ENCODE data around the gene BRWD1. TPM values are rescaled to one million over a fixed set of nuclear protein-coding genes. Genes with fewer than 3 reads are reported as not detected.
"Not testable (repeated sequence)": the region's sequence is repeated elsewhere in the genome, so short reads cannot be mapped to it uniquely, and the experiment has no call there.

BRWD1 gene
- total RNA-seq, 4 donors from 2014 or later: 65.3 to 99.4 (median 87.7) TPM

DNA sequence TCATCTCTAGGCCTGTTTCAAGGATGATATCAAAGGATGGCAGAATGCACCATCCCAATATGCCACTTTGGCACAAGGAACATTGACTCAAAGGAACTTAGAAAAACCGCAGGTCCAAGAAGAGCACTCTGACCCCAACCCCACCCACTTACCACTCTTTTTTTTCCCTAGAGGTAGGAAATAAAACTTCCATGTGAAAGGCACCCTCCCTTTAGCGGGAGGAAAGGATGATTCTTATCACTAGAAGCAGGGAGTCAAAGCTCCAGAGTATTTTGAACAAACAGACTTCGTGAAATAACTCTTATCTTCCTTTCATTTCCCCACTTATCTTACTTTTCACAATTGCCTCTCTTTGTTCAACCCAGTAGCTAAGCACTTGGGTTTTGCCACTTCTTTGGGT is 152.4 kb downstream of the BRWD1 start:
- H3K27ac ChIP-seq: no peak overlapping the region
- no peaks in the 10 kb centered on the region for H3K36me3 ChIP-seq
- H3K4me1 ChIP-seq: no peaks in the 10 kb centered on the region
- H3K4me3 ChIP-seq: no peak overlapping the region
- 54% methylated on average over 3 of the region's 3 CpGs for WGBS, 2 donors
- TF ChIP-seq POLR2A (IDR thresholded peaks at IDR 0.05) (no peak), EP300 (IDR thresholded peaks at IDR 0.05) (no peak)
- TF ChIP-seq, protein P1, sequence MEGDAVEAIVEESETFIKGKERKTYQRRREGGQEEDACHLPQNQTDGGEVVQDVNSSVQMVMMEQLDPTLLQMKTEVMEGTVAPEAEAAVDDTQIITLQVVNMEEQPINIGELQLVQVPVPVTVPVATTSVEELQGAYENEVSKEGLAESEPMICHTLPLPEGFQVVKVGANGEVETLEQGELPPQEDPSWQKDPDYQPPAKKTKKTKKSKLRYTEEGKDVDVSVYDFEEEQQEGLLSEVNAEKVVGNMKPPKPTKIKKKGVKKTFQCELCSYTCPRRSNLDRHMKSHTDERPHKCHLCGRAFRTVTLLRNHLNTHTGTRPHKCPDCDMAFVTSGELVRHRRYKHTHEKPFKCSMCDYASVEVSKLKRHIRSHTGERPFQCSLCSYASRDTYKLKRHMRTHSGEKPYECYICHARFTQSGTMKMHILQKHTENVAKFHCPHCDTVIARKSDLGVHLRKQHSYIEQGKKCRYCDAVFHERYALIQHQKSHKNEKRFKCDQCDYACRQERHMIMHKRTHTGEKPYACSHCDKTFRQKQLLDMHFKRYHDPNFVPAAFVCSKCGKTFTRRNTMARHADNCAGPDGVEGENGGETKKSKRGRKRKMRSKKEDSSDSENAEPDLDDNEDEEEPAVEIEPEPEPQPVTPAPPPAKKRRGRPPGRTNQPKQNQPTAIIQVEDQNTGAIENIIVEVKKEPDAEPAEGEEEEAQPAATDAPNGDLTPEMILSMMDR (IDR thresholded peaks at IDR 0.05): no peak
- DNase-seq (ENCODE audit: low spot score in 2 of 2): no peak
- H3K27me3 ChIP-seq: no peaks in the 10 kb centered on the region
- peaks cover 0 to 23% (median 2%) of the 10 kb centered on the region in 4 donors for H3K9me3 ChIP-seq

DNA sequence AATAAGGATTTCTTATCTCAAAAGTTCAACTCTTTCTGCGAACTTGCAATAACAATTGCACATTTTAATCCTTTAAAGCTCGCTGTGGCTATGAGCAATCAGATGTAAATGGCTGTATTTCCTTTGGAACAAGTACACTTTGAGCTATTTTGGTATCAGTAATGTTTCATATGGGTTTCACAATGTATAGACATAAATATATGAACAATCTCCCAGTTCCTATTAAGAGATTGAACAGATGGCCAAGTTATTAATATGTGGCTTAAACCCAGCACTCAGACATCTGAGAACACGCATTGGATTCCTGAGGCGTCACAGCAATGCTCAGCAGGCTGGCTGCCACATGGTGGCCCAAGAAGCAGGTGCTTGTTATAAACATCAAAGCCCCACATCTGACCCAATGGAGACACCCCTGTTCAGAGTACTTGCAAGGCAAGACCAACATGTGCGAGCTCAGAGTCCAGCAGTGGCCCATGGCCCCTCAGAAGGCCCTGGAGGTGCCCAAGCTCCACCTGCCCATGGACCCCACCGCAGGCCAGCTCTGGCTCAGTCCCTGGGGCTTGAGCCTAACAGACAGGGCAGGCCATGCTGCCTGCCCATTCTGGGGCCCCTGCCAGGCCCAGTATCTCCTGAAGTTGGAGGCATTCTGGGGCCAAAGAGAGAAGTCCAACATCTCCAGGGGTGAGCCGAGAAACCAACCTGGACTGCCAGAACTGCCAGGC is 153.9 kb downstream of the BRWD1 start:
- H3K27me3 ChIP-seq: no peaks in the 10 kb centered on the region
- DNase-seq (ENCODE audit: low spot score in 2 of 2): no peak
- H3K4me1 ChIP-seq: no peaks in the 10 kb centered on the region
- H3K27ac ChIP-seq: no peak overlapping the region
- H3K9me3 ChIP-seq: peaks cover 0 to 17% (median 2%) of the 10 kb centered on the region in 4 donors
- TF ChIP-seq, protein P1 (IDR thresholded peaks at IDR 0.05): no peak
- TF ChIP-seq POLR2A (IDR thresholded peaks at IDR 0.05) (no peak), EP300 (IDR thresholded peaks at IDR 0.05) (no peak)
- H3K36me3 ChIP-seq: no peaks in the 10 kb centered on the region
- 71 to 73% methylated on average over 7 of the region's 7 CpGs for WGBS, 2 donors
- no peak overlapping the region for H3K4me3 ChIP-seq

DNA sequence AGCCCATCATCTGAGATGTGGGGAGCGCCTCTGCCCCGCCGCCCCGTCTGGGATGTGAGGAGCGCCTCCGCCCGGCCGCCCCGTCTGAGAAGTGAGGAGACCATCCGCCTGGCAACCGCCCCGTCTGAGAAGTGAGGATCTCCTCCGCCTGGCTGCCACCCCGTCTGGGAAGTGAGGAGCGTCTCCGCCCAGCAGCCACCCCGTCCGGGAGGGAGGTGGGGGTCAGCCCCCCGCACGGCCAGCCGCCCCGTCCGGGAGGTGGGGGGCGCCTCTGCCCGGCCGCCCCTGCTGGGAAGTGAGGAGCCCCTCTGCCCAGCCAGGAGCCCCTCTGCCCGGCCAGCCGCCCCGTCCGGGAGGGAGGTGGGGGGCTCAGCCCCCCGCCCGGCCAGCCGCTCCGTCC is 156.2 kb downstream of the BRWD1 start:
- H3K4me1 ChIP-seq; H3K36me3 ChIP-seq; DNase-seq (ENCODE audit: low spot score in 2 of 2); H3K27ac ChIP-seq; H3K27me3 ChIP-seq; H3K4me3 ChIP-seq; H3K9me3 ChIP-seq: not testable (repeated sequence)
- WGBS, 2 donors: 95 to 97% methylated on average over 11 to 21 of the region's 34 CpGs

DNA sequence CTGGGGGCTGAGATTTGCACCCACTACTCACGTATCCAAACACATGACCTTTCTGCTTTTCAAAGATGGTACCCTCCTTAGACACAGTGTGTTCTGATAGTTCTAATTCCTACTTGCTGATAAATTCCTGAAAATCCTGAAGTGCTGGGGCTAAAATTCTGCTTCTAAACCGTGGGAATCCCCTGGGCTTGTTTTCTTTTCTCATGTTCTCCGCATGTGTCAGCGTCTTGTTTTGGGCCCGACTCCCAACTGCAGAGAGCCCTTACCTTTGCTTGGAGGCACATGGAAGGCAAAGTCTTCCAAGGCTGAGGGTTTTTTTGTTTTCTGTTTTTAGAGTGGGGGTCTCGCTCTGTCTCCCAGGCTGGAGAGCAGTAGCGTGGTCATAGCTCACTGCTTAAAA is 157.4 kb downstream of the BRWD1 start:
- Histone ChIP-seq H3K27me3 (no peaks in the 10 kb centered on the region), H3K27ac (no peak overlapping the region), H3K4me3 (no peak overlapping the region), H3K4me1 (no peaks in the 10 kb centered on the region), H3K9me3 (no peaks in the 10 kb centered on the region), H3K36me3 (no peaks in the 10 kb centered on the region)
- no peak for DNase-seq (ENCODE audit: low spot score in 2 of 2)
- TF ChIP-seq EP300 (IDR thresholded peaks at IDR 0.05) (no peak), POLR2A (IDR thresholded peaks at IDR 0.05) (no peak)
- TF ChIP-seq, protein P1 (IDR thresholded peaks at IDR 0.05): no peak
- WGBS, 2 donors: 77 to 78% methylated on average over 7 of the region's 7 CpGs

DNA sequence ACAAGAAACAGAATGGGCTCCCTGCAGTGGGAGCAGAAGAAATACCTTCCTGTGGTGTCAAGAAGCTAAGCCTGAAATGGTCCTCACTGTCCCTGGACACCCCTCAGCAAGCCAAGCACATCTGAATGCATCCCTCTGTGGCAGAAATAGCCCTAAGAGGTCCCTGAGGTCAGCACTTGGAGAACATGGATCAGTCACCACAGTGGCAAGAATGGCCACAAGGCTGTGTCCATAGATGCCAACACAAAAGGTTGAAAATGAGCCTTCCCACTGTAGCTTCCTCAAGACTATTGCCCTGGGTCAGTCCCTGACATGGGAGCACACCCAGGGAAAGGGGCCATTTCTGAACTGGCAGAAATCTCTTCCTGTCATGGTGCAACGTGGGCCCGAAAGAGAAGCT is 157.9 kb downstream of the BRWD1 start:
- TF ChIP-seq EP300 (IDR thresholded peaks at IDR 0.05) (no peak), POLR2A (IDR thresholded peaks at IDR 0.05) (no peak)
- TF ChIP-seq, protein P1 (IDR thresholded peaks at IDR 0.05): no peak
- DNase-seq (ENCODE audit: low spot score in 2 of 2): no peak
- WGBS, 2 donors: 97 to 100% methylated on average over 2 of the region's 2 CpGs
- no peak overlapping the region for H3K27ac ChIP-seq
- no peaks in the 10 kb centered on the region for H3K27me3 ChIP-seq
- H3K4me3 ChIP-seq: no peak overlapping the region
- H3K9me3 ChIP-seq: no peaks in the 10 kb centered on the region
- H3K36me3 ChIP-seq: no peaks in the 10 kb centered on the region
- no peaks in the 10 kb centered on the region for H3K4me1 ChIP-seq
